WTC11 (cell line): ENCODE results near the gene NEDD4. TPM values are rescaled to one million over a fixed set of nuclear protein-coding genes. Genes with fewer than 3 reads are reported as not detected.

ENCODE experiments used
- ATAC-seq: fragments of 200-7000 bp; cut with Tn5 transposase; 2 replicates; pipeline ENCODE4 v1.10.0; 2021; ENCODE audit warnings: mild to moderate bottlenecking, moderate library complexity
- CTCF ChIA-PET: fragments of 300-600 bp; sonication (Branson Sonifier 250); formaldehyde crosslinking; loops from one replicate; lab custom pipeline; 2021; ENCODE audit warnings: antibody characterized with exemption; lab: Charles Lee
- POLR2A ChIA-PET: fragments of 350-600 bp; sonication (Branson Sonifier 250); formaldehyde crosslinking; loops from one replicate; lab custom pipeline; 2021; ENCODE audit warnings: antibody characterized with exemption; lab: Charles Lee
- DNase-seq: peaks from one replicate; pipeline ENCODE4 v3.0.0; 2021; ENCODE audit warnings: low spot score
- H3K27ac Mint-ChIP-seq: 2 replicates; pipeline ENCODE4 v1.8.0; 2021; ENCODE audit warnings: mixed read lengths
- H3K27me3 Mint-ChIP-seq: 2 replicates; pipeline ENCODE4 v1.8.0; 2021; ENCODE audit warnings: low read depth, mild to moderate bottlenecking, moderate library complexity, mixed read lengths
- H3K36me3 Mint-ChIP-seq: 2 replicates; pipeline ENCODE4 v1.8.0; 2021; ENCODE audit warnings: mixed read lengths
- H3K4me1 Mint-ChIP-seq: 2 replicates; pipeline ENCODE4 v1.8.0; 2022; ENCODE audit warnings: mixed read lengths
- H3K4me3 Mint-ChIP-seq: 2 replicates; pipeline ENCODE4 v1.8.0; 2021; ENCODE audit warnings: mild to moderate bottlenecking, moderate library complexity, mixed read lengths
- H3K9me3 Mint-ChIP-seq: 2 replicates; pipeline ENCODE4 v1.8.0; 2021; ENCODE audit warnings: mixed read lengths
- E2F4 ChIP-seq: sonication (generic); formaldehyde crosslinking; IDR thresholded peaks from 2 replicates; pipeline ENCODE4 v1.8.1; 2022; ENCODE audit warnings: low read depth, mild to moderate bottlenecking, moderate library complexity, missing genetic modification reagents, borderline replicate concordance
- ERG ChIP-seq: fragments of 250-450 bp; sonication (Bioruptor Pico); IDR thresholded peaks from 2 replicates; pipeline ENCODE4 v1.8.0; 2021; ENCODE audit warnings: mild to moderate bottlenecking
- FOXP1 ChIP-seq: sonication (generic); formaldehyde crosslinking; IDR thresholded peaks from 2 replicates; pipeline ENCODE4 v1.8.0; 2022; ENCODE audit warnings: missing genetic modification reagents, mild to moderate bottlenecking, moderate library complexity, borderline replicate concordance
- MXD4 ChIP-seq: fragments of 250-450 bp; sonication (Bioruptor Pico); IDR thresholded peaks from 2 replicates; pipeline ENCODE4 v1.8.0; 2021; ENCODE audit warnings: mild to moderate bottlenecking, moderate library complexity, borderline replicate concordance
- NR2C2 ChIP-seq: sonication (generic); formaldehyde crosslinking; IDR thresholded peaks from 2 replicates; pipeline ENCODE4 v1.8.0; 2022; ENCODE audit warnings: mild to moderate bottlenecking, missing genetic modification reagents
- PRRX2 ChIP-seq: fragments of 250-450 bp; sonication (Bioruptor Pico); IDR thresholded peaks from 2 replicates; pipeline ENCODE4 v1.8.0; 2021; ENCODE audit warnings: mild to moderate bottlenecking
- RELA ChIP-seq: sonication (generic); formaldehyde crosslinking; IDR thresholded peaks from 2 replicates; pipeline ENCODE4 v1.8.1; 2022; ENCODE audit warnings: missing genetic modification reagents, mild to moderate bottlenecking, borderline replicate concordance
- STAT6 ChIP-seq: sonication (generic); formaldehyde crosslinking; conservative IDR thresholded peaks from 2 replicates; pipeline ENCODE4 v1.8.1; 2023; ENCODE audit warnings: mild to moderate bottlenecking, low read depth, missing genetic modification reagents, moderate library complexity
- TP53 ChIP-seq: sonication (generic); formaldehyde crosslinking; IDR thresholded peaks from 2 replicates; pipeline ENCODE4 v1.8.1; 2023; ENCODE audit warnings: mild to moderate bottlenecking, missing genetic modification reagents
- ZNF219 ChIP-seq: sonication (generic); formaldehyde crosslinking; IDR thresholded peaks from 2 replicates; pipeline ENCODE4 v1.8.0; 2023; ENCODE audit warnings: missing genetic modification reagents, mild to moderate bottlenecking, borderline replicate concordance
- ZNF317 ChIP-seq: sonication (generic); formaldehyde crosslinking; IDR thresholded peaks from 2 replicates; pipeline ENCODE4 v1.8.1; 2023; ENCODE audit warnings: low read depth, mild to moderate bottlenecking, moderate library complexity, missing genetic modification reagents, borderline replicate concordance
- ZNF671 ChIP-seq: fragments of 250-450 bp; sonication (Bioruptor Pico); IDR thresholded peaks from 2 replicates; pipeline ENCODE4 v1.8.0; 2021; ENCODE audit warnings: mild to moderate bottlenecking
- total RNA-seq: library from RNA; stranded (reverse); gene quantifications from 3 replicates; pipeline ENCODE4 v1.2.3, GENCODE V29; 2021
- TF ChIP-seq, protein P1 (sequence below): sonication (generic); formaldehyde crosslinking; IDR thresholded peaks from 2 replicates; pipeline ENCODE4 v1.8.0; 2023; ENCODE audit warnings: missing genetic modification reagents, mild to moderate bottlenecking, borderline replicate concordance
- TF ChIP-seq, protein P2 (sequence below): sonication (generic); formaldehyde crosslinking; IDR thresholded peaks from 2 replicates; pipeline ENCODE4 v1.8.0; 2022; ENCODE audit warnings: mild to moderate bottlenecking, missing genetic modification reagents
- TF ChIP-seq, protein P3 (sequence below): sonication (generic); formaldehyde crosslinking; IDR thresholded peaks from 2 replicates; pipeline ENCODE4 v1.8.0; 2022; ENCODE audit warnings: mild to moderate bottlenecking, missing genetic modification reagents
- TF ChIP-seq, protein P4 (sequence below): sonication (generic); formaldehyde crosslinking; IDR thresholded peaks from 2 replicates; pipeline ENCODE4 v1.8.1; 2023; ENCODE audit warnings: mild to moderate bottlenecking, missing genetic modification reagents

Gene NEDD4
- total RNA-seq, 1 experiment from 2014 or later: 4.5 TPM

- TF ChIP-seq MXD4 (CRISPR knock-in tag) (no peak), ERG (no peak), E2F4 (CRISPR knock-in tag) (no peak), PRRX2 (CRISPR knock-in tag) (no peak), RELA (CRISPR knock-in tag) (no peak), ZNF671 (CRISPR knock-in tag) (no peak), NR2C2 (CRISPR knock-in tag) (no peak), ZNF317 (no peak), TP53 (CRISPR knock-in tag) (no peak), STAT6 (CRISPR knock-in tag) (no peak), FOXP1 (CRISPR knock-in tag) (no peak), ZNF219 (CRISPR knock-in tag) (no peak)
- TF ChIP-seq, protein P1, sequence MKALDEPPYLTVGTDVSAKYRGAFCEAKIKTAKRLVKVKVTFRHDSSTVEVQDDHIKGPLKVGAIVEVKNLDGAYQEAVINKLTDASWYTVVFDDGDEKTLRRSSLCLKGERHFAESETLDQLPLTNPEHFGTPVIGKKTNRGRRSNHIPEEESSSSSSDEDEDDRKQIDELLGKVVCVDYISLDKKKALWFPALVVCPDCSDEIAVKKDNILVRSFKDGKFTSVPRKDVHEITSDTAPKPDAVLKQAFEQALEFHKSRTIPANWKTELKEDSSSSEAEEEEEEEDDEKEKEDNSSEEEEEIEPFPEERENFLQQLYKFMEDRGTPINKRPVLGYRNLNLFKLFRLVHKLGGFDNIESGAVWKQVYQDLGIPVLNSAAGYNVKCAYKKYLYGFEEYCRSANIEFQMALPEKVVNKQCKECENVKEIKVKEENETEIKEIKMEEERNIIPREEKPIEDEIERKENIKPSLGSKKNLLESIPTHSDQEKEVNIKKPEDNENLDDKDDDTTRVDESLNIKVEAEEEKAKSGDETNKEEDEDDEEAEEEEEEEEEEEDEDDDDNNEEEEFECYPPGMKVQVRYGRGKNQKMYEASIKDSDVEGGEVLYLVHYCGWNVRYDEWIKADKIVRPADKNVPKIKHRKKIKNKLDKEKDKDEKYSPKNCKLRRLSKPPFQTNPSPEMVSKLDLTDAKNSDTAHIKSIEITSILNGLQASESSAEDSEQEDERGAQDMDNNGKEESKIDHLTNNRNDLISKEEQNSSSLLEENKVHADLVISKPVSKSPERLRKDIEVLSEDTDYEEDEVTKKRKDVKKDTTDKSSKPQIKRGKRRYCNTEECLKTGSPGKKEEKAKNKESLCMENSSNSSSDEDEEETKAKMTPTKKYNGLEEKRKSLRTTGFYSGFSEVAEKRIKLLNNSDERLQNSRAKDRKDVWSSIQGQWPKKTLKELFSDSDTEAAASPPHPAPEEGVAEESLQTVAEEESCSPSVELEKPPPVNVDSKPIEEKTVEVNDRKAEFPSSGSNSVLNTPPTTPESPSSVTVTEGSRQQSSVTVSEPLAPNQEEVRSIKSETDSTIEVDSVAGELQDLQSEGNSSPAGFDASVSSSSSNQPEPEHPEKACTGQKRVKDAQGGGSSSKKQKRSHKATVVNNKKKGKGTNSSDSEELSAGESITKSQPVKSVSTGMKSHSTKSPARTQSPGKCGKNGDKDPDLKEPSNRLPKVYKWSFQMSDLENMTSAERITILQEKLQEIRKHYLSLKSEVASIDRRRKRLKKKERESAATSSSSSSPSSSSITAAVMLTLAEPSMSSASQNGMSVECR (CRISPR knock-in tag): no peak
- TF ChIP-seq, protein P2, sequence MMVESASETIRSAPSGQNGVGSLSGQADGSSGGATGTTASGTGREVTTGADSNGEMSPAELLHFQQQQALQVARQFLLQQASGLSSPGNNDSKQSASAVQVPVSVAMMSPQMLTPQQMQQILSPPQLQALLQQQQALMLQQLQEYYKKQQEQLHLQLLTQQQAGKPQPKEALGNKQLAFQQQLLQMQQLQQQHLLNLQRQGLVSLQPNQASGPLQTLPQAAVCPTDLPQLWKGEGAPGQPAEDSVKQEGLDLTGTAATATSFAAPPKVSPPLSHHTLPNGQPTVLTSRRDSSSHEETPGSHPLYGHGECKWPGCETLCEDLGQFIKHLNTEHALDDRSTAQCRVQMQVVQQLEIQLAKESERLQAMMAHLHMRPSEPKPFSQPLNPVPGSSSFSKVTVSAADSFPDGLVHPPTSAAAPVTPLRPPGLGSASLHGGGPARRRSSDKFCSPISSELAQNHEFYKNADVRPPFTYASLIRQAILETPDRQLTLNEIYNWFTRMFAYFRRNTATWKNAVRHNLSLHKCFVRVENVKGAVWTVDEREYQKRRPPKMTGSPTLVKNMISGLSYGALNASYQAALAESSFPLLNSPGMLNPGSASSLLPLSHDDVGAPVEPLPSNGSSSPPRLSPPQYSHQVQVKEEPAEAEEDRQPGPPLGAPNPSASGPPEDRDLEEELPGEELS (CRISPR knock-in tag): no peak
- TF ChIP-seq, protein P3, sequence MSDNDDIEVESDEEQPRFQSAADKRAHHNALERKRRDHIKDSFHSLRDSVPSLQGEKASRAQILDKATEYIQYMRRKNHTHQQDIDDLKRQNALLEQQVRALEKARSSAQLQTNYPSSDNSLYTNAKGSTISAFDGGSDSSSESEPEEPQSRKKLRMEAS: no peak
- TF ChIP-seq, protein P4, sequence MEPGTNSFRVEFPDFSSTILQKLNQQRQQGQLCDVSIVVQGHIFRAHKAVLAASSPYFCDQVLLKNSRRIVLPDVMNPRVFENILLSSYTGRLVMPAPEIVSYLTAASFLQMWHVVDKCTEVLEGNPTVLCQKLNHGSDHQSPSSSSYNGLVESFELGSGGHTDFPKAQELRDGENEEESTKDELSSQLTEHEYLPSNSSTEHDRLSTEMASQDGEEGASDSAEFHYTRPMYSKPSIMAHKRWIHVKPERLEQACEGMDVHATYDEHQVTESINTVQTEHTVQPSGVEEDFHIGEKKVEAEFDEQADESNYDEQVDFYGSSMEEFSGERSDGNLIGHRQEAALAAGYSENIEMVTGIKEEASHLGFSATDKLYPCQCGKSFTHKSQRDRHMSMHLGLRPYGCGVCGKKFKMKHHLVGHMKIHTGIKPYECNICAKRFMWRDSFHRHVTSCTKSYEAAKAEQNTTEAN (CRISPR knock-in tag): no peak
- POLR2A ChIA-PET: no interaction called here
- no peaks in the 10 kb centered on the region for H3K4me1 Mint-ChIP-seq
- H3K4me3 Mint-ChIP-seq: no peak overlapping the region
- no peaks in the 10 kb centered on the region for H3K9me3 Mint-ChIP-seq
- CTCF ChIA-PET: no interaction called here
- no peak overlapping the region for H3K27ac Mint-ChIP-seq
- H3K36me3 Mint-ChIP-seq: no peaks in the 10 kb centered on the region
- no peak for ATAC-seq
- no peaks in the 10 kb centered on the region for H3K27me3 Mint-ChIP-seq
- DNase-seq: no peak
Measured at GRCh38 chr15:55980511-55980910, 12.9 kb downstream of the NEDD4 start.
